GM21528 (cell line): Measurements from ENCODE around the gene TBC1D9.

Experiments
- ATAC-seq: cut with Tn5 transposase; IDR thresholded peaks from one replicate; pipeline ENCODE4 v1.9.1; 2021; ENCODE audit warnings: mild to moderate bottlenecking, moderate library complexity; ENCODE audit not compliant: unreplicated experiment, low FRiP score

TBC1D9 gene

DNA sequence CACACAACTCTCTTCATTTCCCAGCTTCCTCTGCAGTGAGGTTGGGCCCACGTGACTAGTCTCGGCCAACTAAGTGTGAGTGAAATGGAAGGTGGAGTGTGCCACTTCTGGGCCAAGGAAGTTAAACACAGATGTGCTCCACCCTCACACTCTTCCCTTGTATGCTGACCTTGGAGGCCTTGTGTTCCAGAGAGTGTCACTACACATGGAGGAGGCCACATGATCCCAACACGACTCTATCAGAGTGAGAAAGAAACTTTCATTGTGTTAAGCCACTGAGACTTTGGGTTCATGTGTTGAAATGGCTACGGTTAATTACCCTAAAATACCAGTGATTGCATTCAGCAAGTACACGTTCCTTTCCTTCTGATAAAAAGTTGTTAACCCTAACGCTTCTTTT, 55.1 kb downstream of the TBC1D9 start:
- ATAC-seq = no peak

DNA sequence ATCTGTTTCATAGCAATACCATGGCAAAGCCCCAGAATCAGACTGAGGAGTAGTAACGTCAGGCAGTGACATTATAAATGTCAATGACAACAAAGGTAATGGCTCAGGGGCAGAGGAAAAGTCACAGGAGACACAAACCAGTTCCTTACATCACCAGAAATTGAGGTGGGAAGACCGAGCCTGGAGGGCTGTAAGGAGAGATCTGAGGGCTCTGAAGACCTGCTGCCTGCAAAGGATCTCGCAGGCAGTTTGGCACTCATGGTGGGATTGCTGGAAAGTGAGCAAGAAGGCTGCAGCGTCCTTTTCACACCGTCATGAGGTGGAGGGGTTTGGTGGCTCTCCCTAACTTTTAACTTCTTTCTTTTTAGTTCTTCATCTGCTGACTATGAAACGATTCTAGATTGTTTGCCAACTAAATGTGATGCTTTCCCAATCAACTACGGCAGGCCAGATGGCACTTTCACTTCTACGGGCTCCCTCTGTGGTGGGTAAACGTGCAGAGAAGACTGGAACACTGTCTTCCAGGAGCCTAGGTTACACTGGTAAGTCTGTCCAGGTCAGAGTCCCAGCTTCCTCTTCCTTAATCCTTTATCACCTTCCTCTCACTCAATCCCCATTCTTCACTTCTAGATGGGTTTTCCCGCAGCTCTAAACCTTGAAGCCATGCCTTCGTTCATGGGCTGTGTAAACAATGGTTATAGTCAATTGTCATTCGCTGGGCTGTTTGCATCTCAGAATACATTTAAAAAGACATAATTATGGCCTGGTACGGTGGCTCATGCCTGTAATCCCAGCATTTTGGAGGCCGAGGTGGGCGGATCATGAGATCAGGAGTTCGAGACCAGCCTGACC, 58.2 kb downstream of the TBC1D9 start:
- no peak for ATAC-seq

- ATAC-seq = no peak
These were observed 60.7 kb downstream of the TBC1D9 start for GRCh38 chr4:140695483-140695882.

GRCh38 chr4:140693562-140693961, 62.6 kb downstream of the TBC1D9 start:
- no peak for ATAC-seq

DNA sequence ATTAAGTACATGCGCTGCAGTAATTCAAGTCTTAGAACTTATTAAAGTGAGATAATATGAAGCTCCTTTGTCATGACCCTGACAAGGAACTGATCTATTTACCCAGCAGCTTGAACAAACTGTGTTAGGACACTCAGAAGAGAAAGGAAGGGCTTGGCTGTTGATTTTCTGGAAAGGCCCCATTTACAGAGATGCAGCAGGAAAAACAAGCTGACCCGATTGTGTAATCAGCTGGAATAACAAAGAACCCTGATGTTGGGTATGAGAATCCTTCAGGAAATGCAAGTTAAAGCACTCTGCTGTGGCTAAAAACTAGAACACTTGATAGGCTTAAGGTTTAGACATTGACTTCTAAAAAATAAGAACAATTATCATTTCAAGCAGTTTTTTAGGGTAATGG, 64.8 kb downstream of the TBC1D9 start:
- no peak for ATAC-seq

- no peak for ATAC-seq
These were observed 66.1 kb downstream of the TBC1D9 start for GRCh38 chr4:140690093-140690492.

- no peak for ATAC-seq
These were observed 66.6 kb downstream of the TBC1D9 start for GRCh38 chr4:140689623-140690022.

GRCh38 chr4:140688711-140689598, 67.2 kb downstream of the TBC1D9 start:
- no peak for ATAC-seq

- no peak for ATAC-seq
These were observed 69.4 kb downstream of the TBC1D9 start for GRCh38 chr4:140686796-140687195.

GRCh38 chr4:140684314-140684713, 71.9 kb downstream of the TBC1D9 start:
- ATAC-seq = no peak

DNA sequence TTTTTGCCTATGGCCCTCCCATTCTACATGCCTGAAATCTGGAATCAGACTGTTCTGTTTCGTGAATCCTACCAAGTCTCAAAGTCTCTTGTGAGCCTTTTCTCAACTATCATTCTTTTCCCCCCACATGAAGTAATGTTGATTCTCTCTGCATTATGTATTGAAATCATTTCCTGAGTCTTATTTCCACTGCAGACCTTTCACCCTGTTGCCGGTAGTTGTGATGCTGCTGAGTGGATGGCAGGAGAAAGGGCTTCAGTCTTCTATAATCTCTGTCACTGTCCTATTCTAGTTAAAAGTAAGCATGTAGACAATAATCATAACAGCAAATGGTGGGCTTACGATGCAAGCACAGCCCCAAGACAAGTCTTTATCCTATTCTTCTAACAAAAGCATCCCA, 75.0 kb downstream of the TBC1D9 start:
- ATAC-seq = no peak

- no peak for ATAC-seq
These were observed 75.5 kb downstream of the TBC1D9 start for GRCh38 chr4:140680686-140681085.

DNA sequence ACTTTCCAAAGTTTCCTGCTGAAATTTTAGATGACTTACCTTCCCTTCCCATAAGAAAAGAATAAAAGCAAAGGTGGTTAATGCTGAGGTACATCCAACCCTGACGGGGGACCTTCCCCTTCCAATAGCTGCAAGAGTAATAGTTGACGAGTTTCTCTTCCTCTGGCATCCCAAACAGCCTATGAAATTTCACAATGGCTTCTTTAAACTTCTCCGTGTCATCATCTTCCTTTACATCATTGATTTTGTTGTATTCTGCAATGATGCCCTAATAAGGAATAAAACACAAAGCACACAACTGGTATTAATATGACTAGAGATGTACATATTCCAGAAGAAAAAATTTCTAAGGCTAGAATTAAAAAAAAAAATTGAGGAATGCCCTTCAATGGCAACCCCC, 76.6 kb downstream of the TBC1D9 start:
- ATAC-seq = no peak

GRCh38 chr4:140675599-140676231, 80.5 kb downstream of the TBC1D9 start:
- ATAC-seq = no peak

DNA sequence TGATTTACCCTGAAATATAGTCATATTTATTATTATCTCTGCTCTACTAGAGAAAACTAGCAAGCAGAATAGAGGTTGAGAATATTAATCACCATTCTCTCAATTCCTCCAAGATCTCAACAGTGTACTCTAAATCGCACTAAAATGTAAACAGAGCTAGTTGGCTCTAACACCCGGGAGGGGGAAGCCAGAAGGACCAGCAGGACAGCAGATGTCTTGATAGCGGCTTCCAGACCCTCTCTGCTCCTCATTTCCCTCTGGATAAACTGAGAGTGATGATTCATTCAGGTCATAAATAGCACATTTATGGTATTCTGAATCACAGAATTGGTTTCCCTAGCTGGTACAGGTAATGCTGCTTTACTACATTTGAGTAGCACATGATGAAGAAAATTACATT, 82.5 kb downstream of the TBC1D9 start:
- no peak for ATAC-seq

DNA sequence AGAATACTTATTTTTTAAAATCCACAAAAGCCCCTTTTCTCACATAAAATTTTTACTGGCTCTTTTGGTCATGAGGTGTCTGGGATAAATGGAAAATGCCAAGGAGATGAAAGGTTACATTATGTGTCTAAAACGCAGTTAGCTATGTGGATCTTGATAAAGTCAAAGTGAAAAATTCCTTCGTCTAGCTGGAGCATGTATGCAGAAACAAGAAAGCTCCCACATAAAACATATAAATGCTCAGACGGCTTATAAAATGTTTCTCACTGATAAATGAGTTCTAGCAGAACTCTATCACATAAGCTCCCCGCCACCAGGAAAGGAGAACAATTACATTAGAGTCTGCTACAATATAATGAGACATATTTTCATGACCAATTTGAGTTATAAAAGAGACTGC, 83.8 kb downstream of the TBC1D9 start:
- no peak for ATAC-seq

GRCh38 chr4:140668111-140668510, 88.1 kb downstream of the TBC1D9 start:
- ATAC-seq = no peak

GRCh38 chr4:140666889-140667614, 89.1 kb downstream of the TBC1D9 start:
- no peak for ATAC-seq

DNA sequence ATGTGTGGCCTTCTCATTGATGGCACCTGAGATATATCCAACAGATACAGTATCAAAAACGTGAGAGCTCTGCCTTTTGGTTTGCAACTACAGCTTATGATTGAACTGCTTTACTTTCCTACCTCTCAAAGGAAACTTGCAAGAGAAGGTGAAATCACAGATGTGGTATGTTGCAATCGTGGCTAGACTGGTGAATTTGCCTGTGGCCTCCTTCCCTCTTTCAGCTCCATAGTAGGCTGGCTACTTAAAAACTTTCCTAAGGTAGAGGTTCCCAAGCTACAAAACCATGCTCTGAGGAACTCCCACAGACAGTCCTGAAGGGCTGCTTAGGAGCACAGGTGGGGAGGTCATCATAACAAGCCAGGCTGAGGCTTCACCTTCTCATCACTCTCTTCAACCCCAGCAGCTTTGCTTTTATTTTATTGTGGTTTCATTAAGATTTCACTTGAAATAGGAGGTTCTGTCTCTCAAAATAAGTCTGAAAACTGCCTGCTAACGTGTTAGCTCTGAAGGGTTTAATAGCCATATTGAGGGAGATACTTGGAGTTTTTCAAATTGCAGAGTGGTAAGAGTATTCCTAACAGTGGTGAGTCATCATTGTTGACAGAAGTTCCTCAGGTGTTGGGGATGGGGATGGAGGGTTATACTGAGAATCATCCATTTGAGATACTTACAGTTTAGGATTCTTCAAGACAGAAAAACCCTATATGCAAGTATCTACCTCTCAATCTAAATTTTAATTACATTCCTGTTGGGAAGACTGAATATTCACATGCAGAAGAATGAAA, 93.9 kb downstream of the TBC1D9 start:
- no peak for ATAC-seq

GRCh38 chr4:140661550-140661949, 94.6 kb downstream of the TBC1D9 start:
- ATAC-seq = no peak
